D341Med (cell line): ENCODE measurements around the gene LBH.

Experiments
- DNase-seq: peaks from one replicate; pipeline ENCODE4 v3.0.0; 2012; ENCODE audit warnings: low spot score

Gene LBH

GRCh38 chr2:30235859-30236535 is 4.7 kb downstream of the LBH start:
- DNase-seq: no peak

- no peak for DNase-seq
These were observed 5.4 kb downstream of the LBH start for GRCh38 chr2:30236591-30237238.

- no peak for DNase-seq
These were observed 6.1 kb downstream of the LBH start for GRCh38 chr2:30237239-30237965.

DNA sequence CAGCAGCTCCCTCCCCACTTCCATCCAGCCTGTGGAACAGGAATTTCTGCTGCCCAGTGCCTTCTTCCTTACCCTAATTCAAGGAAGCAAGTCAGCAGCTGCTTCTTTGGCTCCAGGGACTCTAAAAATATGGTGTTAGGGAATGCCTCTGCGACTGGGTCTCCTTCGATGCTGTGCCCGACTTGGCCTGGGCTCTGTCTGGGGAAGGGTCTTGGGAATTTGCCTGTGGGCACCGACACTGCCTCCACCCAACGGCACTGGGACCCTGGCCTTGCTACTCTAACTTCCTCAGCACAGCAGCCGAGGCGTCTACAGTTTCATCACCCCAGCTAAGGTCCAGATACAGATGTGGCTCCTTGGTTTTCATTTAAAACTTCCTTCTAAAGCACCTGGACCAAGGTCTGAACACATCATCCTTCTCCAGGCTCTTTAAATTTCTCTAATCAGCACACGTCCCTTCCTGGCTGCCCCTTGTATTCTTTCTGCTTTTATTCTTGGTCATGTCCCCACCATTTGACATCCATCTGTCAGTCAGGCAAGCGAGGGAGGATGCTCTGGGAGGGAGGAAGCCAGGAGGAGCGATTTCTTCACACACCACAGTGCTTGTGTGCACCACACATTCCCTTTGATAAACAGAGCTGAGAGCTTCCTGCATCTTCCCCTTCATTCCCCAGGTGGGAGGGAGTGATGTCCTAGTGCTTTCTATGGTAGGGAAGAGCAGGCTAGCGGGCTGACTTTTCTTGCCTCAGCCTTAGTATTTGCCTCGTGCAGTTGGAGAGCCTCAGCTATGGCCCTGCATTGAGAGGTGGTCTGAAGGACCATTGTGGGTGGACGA is 6.8 kb downstream of the LBH start:
- no peak for DNase-seq

DNA sequence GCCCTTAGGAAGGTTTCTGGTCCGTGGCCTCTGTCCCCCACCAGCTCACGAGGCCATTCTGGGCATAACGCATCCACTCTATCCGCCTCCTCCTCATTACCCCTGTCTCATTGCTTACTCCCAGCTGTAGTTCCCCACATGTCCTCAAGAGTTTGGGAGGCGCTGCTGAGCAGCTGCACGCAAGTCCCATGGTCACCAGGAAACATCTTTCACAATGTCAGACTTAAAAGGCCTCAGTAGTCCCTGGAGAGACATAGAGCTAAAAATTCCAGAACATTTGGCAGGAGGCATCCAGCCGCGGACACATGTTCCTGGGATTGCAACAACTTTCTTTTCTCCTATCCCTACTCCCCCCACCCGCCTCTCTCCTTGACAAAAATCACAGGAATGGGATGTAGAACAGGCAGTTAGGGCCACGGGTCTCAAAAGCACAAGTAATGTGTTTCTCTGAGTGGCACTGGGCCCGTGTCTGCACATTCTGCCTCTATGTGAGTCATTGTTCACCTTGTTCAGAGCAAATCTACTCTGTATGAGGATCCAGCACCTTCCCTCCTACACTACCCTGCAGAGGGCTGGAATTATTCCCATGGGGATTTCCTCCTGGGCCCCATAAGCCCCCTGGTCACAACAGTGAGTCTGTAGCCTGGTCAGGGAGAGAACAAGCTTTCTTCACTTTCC is 8.1 kb downstream of the LBH start:
- peak; percentile 72 for DNase-seq

- no peak for DNase-seq
These were observed 8.8 kb downstream of the LBH start for GRCh38 chr2:30239986-30240752.

- DNase-seq: no peak
These were observed 11.9 kb downstream of the LBH start for GRCh38 chr2:30243231-30243630.

DNA sequence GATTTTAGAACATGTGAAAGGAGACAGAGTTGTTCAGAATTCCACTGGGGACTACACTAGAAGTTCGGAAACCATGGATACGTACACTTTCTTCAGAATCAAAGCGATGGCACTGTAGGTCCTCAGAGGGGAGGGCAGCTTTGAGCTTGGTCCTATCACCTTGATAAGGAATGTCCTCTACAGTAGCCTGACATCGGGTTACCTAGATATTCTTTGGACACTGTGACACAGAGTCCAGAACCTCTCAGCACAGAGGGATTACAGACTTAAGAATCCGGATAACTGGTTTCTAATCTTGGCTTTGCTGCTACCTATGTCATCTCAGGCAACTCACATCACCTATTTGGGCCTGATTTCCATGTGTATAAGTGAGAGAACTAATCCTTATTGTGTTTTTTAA is 14.0 kb downstream of the LBH start:
- no peak for DNase-seq

DNA sequence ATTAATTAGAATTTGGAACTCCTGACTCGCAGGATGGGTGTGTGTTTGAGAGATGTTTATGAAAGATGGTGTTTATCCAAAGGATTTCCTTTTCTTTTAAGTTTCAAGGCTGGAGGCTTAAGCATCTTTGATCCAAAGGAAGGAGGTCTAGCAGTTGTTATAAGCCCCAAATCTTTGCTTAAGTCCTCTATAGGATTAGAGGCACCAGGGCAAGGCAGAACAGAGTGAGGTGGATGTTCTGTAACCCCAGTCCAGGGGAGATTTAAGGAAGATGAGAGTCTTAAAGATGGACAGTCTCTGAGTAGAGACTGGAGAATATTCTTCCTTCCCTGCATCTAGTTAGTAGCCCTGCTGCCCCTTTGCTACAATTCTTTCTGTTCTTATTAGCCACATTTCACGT is 17.5 kb downstream of the LBH start:
- DNase-seq: no peak

GRCh38 chr2:30249354-30249753 is 18.0 kb downstream of the LBH start:
- no peak for DNase-seq

GRCh38 chr2:30250421-30250820 is 19.1 kb downstream of the LBH start:
- no peak for DNase-seq

DNA sequence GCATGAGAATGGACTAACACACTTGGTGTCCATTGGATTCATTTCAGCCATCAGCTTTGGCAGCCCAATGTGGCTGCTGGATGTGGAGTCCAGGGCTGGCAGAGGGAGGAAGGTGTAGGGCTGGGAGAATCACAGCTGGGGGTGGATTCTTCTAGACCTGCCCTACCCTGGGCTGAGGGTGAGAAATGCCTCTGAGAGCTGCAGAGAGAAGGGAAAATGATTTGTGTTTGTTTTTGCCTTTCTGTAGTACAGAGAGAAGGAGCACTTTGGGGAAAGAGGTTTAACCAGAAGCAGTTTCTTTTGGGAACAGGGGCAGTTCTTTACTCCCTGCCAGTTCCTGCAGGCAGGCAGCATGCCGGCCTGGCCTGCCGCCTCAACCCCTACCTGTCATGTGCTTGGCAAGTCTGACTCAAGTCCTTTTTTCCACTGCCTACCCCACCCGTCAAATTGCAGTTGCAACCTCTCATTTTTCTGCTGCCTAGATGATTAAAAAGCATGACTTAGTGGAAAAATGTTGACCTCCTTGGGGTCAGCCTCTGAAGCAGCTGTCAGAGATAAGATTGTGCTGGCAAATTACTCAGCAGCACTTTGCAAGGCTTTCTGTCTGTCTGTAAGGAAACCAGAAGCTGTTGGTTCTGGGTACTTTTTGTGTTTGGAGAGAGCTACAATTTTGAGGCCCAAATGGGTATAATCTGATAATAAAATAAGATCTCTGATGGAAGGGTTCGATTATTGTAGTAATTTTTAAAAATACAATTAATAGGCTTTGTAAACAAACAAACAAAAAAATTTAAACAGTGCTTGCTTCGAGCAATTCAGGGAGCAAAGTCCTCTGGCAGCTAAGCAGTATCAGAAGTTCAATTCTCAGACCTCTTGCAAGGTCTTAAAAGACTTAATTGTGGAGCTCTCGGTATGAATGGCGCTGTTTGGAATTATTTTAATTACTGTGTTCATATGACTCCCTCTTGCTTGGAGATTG is 21.7 kb downstream of the LBH start:
- no peak for DNase-seq

- no peak for DNase-seq
These were observed 22.7 kb downstream of the LBH start for GRCh38 chr2:30253873-30254684.

DNA sequence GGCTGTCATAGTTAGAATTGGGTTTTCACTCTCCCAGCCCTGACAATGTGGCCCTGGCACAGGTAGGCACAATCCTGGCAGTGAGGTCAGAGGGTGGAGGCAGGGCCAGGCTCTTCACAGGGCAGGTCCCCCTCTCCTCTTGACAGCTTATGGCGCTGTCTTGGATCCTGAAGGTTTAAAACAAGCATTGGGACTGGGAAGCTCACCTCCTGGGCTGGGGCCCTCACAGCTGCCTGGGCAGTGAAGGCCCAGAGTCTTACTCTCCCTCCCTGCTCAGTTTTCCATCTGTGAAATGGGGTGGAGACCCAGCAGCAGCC is 23.3 kb downstream of the LBH start:
- DNase-seq: no peak

DNA sequence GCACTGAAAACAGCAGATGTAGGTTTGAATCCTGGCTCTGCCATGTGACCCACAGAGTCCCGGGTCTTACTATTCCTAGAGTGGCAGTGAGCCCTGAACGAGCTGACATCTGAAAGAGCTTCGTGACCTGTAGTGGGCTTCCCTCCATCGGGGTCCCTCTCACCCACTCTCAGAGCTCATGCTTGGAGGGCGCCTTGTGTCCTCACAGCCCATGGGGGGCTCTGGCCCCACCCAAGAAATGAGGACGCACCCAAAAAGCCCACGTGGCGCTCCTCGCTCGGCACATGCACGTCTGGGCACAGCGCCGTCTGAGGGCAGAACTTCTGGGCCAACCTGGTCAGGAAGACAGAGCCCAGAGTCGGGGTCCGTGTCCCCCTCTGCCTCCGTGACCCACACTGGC is 23.7 kb downstream of the LBH start:
- no peak for DNase-seq

DNA sequence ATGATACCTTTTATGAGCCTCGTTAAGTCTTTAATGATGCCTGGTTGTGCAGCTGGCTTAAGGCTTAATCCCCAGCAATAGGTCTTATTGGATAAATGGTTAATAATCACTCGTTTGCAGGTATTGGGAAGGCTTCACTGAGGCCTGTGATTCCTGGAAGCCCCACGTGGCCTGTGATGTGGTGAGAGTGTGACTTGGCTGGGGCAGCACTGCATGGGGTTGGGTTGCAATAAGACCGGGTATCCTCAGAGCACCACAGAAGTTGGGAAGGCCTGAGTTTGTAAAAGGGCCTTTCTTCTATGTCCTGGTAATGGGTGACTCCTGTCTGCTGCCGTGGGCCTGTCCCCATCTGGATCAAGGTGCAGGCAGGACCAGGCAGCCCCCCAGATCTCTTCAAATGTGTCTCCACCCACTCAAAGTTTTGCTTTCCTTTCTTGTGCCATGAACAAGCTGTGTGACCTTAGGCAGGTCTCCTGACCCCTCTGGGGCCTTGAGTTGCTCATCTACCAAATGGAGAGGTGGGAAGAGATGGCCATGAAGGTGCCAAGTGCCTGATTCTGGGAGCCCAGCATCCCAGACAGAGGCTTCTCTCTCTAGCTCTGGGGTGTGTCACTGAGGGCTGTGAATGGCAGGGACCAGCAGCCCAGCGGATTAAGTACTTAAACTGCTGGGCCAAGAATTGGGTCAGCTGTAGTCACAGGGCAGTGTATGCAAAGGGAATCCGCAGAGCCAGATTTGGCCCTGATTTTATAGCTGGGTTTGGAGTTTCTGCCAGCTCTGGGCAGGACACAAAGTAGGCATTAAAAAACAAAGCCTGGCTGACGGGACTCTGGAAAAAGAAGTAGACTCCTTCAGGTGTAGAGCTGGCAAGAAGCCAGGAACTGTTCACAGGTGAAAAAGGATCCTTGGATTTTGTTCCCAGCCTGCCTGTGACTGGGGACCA is 24.4 kb downstream of the LBH start:
- DNase-seq: peak; percentile 64

DNA sequence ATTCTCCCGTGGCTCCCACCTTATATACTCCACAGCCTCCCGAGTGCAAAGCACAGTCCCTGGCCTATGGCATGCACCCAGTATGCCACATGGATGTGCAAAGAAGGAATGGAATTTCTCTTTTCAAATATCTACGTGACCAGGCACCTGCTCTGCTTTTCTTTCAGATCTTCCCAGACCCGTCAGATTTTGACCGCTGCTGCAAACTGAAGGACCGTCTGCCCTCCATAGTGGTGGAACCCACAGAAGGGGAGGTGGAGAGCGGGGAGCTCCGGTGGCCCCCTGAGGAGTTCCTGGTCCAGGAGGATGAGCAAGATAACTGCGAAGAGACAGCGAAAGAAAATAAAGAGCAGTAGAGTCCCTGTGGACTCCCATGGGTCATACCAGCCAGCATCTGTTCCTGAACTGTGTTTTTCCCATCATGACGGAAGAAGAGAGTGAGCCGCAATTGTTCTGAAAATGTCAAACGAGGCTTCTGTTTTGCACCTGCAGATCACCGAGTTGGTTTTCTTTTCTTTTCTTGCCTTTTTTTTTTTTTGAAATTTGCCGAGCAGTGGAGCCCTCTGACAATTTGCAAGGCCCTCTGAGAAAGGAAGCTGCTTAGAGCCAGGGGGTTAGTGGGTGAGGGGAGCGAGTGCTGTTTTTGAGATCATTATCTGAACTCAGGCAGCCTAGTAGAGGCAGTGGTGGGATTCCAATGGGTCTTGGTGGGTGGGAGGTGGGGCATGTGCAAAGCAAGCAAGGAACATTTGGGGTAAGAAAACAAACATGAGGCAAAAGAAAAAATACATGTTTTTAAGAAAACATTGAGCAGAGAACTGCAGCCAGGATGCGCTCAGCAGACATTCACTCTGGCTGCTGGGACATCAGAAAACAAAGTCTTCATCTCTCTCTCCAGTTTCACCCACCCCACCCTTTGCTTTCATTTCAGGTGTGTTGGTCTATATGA is 26.2 kb downstream of the LBH start:
- no peak for DNase-seq
